ENCODE results near the gene ABHD13. TPM values are rescaled to one million over a fixed set of nuclear protein-coding genes. Genes with fewer than 3 reads are reported as not detected.

Gene ABHD13
- total RNA-seq, 1 experiment from 2014 or later, result 9.9 TPM

GRCh38 chr13:108283110-108283509, 64.9 kb downstream of the ABHD13 start:
- Mint-ChIP-seq H3K4me1 (ENCODE audit: low read depth, unreplicated experiment) (no peaks in the 10 kb centered on the region), H3K9me3 (ENCODE audit: unreplicated experiment) (no peaks in the 10 kb centered on the region), H3K27me3 (ENCODE audit: insufficient read depth, unreplicated experiment) (peaks cover 13% of the 10 kb centered on the region), H3K36me3 (ENCODE audit: insufficient read depth, unreplicated experiment) (no peaks in the 10 kb centered on the region), H3K27ac (ENCODE audit: unreplicated experiment) (no peak overlapping the region), H3K4me3 (ENCODE audit: unreplicated experiment) (no peak overlapping the region)
- no TSS peak for BruUV-seq (replicated peaks)
- TF ChIP-seq CTCF (IDR thresholded peaks at IDR 0.05; ENCODE audit: insufficient read depth in 1 of 2, low read depth in 1 of 2, low read length in 1 of 2, severe bottlenecking in 1 of 2, unreplicated experiment in 1 of 2), result no peak
- no peaks in the 10 kb centered on the region for H3K4me1 ChIP-seq
- intact Hi-C loops (cut with micrococcal nuclease; ENCODE audit: unreplicated experiment), result no loop called here
- no peaks in the 10 kb centered on the region for H3K36me3 ChIP-seq (ENCODE audit: control insufficient read depth, insufficient read depth, low read length)
- no peaks in the 10 kb centered on the region for H3K9me3 ChIP-seq
- no peak for DNase-seq
- ChIA-PET POLR2A (no interaction called here), CTCF (no interaction called here)
- no peak overlapping the region for H3K4me3 ChIP-seq (ENCODE audit: low read depth, low read length)
- H3K27me3 ChIP-seq (replicated peaks; ENCODE audit: control insufficient read depth, insufficient read depth, low read length), result no peaks in the 10 kb centered on the region

Other genes with a start within 250 kb of the ABHD13 start
- 9.0 and 9.6 TPM in 2 replicates for gene LIG4, start 2.9 kb upstream of the ABHD13 start, total RNA-seq (2022)
- gene TNFSF13B, start 51.3 kb downstream of the ABHD13 start, total RNA-seq (2022), result 0.41 and 0.84 TPM in 2 replicates